Left lung (tissue), 10 donors: ENCODE results near the gene CDK5RAP2. TPM values are rescaled to one million over a fixed set of nuclear protein-coding genes. Genes with fewer than 3 reads are reported as not detected.

ENCODE experiments used
- ATAC-seq: fragments of 200-7000 bp; cut with Tn5 transposase; one replicate; pipeline ENCODE4 v1.9.1; 2020; ENCODE audit warnings: moderate library complexity
- DNase-seq, 4 donors: peaks; one replicate each; pipeline ENCODE4 v3.0.0-alpha.2; 2013 to 2020
- H3K27ac ChIP-seq, 2 donors: fragments of 200-600 bp; sonication (generic) in 1 of 2; one replicate each; pipeline versions ENCODE4 v1.5.0 to v1.8.0; 2020 to 2021
- H3K27me3 ChIP-seq, 2 donors: fragments of 200-600 bp; sonication (generic) in 1 of 2; one replicate each; pipeline versions ENCODE4 v1.5.0 to v1.8.0; 2020 to 2021
- H3K36me3 ChIP-seq, 2 donors: fragments of 200-600 bp; sonication (generic) in 1 of 2; one replicate each; pipeline versions ENCODE4 v1.5.0 to v1.8.0; 2020 to 2021
- H3K4me1 ChIP-seq, 2 donors: fragments of 200-600 bp; one replicate each; pipeline ENCODE4 v1.8.0; 2021
- H3K4me3 ChIP-seq, 2 donors: fragments of 200-600 bp; sonication (generic) in 1 of 2; one replicate each; pipeline versions ENCODE4 v1.5.0 to v1.8.0; 2020 to 2021; ENCODE audit warnings: mild to moderate bottlenecking in 1 of 2
- H3K9me3 ChIP-seq, 2 donors: fragments of 200-600 bp; sonication (generic) in 1 of 2; one replicate each; pipeline versions ENCODE4 v1.5.0 to v1.8.0; 2020 to 2021
- intact Hi-C, 2 donors: fragments of 100-400 bp; cut with DNase I; formaldehyde crosslinking; loops; one replicate each; pipeline versions ENCODE4 v1.11.2 to v1.14.2; 2022
- polyA plus RNA-seq, 6 donors: library from polyadenylated mRNA; unstranded; fragments of 120-200 nt; gene quantifications; one replicate each; pipeline ENCODE4 v1.2.1, GENCODE V29; 2013; ENCODE audit not compliant: insufficient read length in 6 of 6
- total RNA-seq, 2 donors: library from RNA; stranded (reverse); fragmentation: NEBNext Ultra II Directional; extraction: Animal tissue kit (Norgen Biotek cat#: 25700); gene quantifications; one replicate each; pipeline ENCODE4 v1.2.1, GENCODE V29; 2021
- TF ChIP-seq, protein P1 (sequence below), 2 donors: fragments of 200-600 bp; sonication (generic) in 1 of 2; IDR thresholded peaks; one replicate each; pipeline versions ENCODE4 v1.5.0 to v1.8.0; 2021; ENCODE audit warnings: antibody characterized with exemption in 2 of 2
- donor health status: DM: no; HTN: yes; CAD: no.
- donor health status: DM: no; HTN: no; CAD: no.

CDK5RAP2 gene
- total and polyA plus RNA-seq, 8 donors: 40.5 to 75.7 (median 62.6) TPM

DNA sequence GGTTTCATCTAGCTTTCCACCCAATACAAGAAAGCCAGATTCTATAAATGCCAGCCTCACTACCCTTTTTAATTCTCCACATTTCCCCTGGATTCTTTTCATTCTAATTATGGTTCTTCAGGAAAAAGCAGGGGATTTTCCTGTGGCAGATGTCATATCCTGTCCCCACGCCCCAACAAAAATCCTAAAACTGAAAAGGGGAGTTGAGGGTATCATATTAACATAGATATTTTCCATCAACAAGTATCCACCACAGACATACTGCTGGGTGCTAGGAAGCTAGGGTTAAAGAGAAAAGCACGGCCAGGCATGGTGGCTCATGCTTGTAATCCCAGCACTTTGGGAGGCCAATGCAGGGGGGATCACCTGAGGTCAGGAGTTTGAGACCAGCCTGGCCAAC lies 38.0 kb downstream of the CDK5RAP2 start:
- Histone ChIP-seq H3K27ac (no peak overlapping the region), H3K27me3 (no peaks in the 10 kb centered on the region), H3K4me1 (no peaks in the 10 kb centered on the region), H3K36me3 (peaks cover 0 to 92% of the 10 kb centered on the region in 2 donors), H3K9me3 (no peaks in the 10 kb centered on the region), H3K4me3 (no peak overlapping the region)
- ATAC-seq: no peak
- no peak for DNase-seq
- TF ChIP-seq, protein P1, sequence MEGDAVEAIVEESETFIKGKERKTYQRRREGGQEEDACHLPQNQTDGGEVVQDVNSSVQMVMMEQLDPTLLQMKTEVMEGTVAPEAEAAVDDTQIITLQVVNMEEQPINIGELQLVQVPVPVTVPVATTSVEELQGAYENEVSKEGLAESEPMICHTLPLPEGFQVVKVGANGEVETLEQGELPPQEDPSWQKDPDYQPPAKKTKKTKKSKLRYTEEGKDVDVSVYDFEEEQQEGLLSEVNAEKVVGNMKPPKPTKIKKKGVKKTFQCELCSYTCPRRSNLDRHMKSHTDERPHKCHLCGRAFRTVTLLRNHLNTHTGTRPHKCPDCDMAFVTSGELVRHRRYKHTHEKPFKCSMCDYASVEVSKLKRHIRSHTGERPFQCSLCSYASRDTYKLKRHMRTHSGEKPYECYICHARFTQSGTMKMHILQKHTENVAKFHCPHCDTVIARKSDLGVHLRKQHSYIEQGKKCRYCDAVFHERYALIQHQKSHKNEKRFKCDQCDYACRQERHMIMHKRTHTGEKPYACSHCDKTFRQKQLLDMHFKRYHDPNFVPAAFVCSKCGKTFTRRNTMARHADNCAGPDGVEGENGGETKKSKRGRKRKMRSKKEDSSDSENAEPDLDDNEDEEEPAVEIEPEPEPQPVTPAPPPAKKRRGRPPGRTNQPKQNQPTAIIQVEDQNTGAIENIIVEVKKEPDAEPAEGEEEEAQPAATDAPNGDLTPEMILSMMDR (IDR thresholded peaks at IDR 0.05): no peak
- intact Hi-C loops: no loop called here

DNA sequence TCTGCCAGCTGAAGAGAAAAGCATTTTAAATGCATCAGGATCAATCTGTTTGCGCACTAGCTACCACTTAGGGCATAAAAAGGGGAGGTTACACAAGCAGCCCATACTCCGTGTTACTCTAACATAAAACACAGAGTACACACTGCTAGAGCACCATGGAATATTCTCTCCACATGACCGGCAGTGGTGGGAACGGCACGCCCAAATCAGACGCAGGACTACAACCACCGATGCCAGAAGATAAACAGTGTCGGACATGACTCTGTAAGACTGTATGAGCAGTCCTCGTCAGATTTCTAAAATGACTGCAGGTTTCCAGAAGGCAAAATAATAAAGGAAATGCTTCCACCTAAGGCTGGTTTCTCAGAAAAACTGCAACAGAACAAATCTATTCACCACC lies 40.0 kb downstream of the CDK5RAP2 start:
- H3K27ac ChIP-seq: no peak overlapping the region
- no peaks in the 10 kb centered on the region for H3K9me3 ChIP-seq
- DNase-seq (no peak), ATAC-seq (no peak)
- peaks cover 0 to 91% of the 10 kb centered on the region in 2 donors for H3K36me3 ChIP-seq
- no peaks in the 10 kb centered on the region for H3K27me3 ChIP-seq
- intact Hi-C loops: no loop called here
- TF ChIP-seq, protein P1 (IDR thresholded peaks at IDR 0.05): no peak
- H3K4me1 ChIP-seq: no peaks in the 10 kb centered on the region
- H3K4me3 ChIP-seq: no peak overlapping the region

DNA sequence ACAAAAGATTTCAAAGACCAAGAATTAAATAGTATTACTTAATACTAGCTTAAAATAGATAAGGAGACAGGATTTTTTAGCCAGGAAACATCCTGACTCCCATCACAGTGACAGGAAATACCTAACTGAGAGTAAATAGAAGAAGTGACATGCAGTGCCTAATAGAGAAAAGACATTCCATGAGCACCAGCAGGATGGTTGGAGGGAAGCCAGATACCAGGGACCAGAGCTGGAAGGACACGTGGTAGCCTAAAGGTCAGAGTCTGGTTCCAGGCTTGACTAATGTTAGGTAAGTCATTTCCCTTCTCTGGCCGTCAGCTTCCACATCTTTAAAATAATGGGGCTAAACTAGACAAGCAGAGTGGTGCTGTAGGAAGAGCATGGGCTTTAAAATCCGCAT lies 41.6 kb downstream of the CDK5RAP2 start:
- no peak overlapping the region for H3K4me3 ChIP-seq
- no peaks in the 10 kb centered on the region for H3K27me3 ChIP-seq
- TF ChIP-seq, protein P1 (IDR thresholded peaks at IDR 0.05): no peak
- peaks cover 0 to 89% of the 10 kb centered on the region in 2 donors for H3K36me3 ChIP-seq
- intact Hi-C loops: no loop called here
- no peaks in the 10 kb centered on the region for H3K4me1 ChIP-seq
- DNase-seq: no peak
- ATAC-seq: no peak
- H3K9me3 ChIP-seq: no peaks in the 10 kb centered on the region
- H3K27ac ChIP-seq: no peak overlapping the region

DNA sequence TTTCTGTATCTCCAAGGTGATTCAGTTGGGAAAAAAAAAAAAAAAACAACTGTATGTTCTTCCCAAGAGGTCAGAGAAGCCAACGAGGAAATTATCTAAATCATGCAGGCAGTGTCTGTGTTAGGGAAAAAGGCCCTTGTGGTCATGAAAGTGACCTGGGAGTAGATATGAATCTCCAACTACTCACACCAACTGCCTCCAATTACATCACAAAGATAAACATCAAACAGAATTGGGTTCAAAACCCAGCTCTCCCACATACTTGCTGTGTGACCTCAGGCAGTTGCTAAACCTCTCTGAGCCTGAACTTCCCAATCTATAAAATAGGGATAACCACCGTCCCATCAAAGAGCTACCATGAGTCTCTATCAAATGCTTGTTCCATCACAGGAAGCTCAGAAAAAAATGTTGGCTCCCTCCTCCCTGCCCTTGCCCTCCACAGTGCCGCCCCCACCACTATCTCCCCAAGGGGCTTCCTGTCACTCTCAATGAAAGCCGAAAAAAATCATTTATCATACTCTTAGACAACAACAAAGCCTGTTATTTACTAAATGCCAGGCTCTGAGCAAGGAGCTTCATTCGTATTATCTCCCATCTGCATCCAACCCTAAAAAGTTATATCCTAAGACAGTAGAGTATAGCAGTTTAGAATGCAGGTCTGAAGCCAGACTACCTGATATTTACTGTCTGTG lies 42.9 kb downstream of the CDK5RAP2 start:
- no peaks in the 10 kb centered on the region for H3K27me3 ChIP-seq
- DNase-seq: no peak
- peaks cover 0 to 89% of the 10 kb centered on the region in 2 donors for H3K36me3 ChIP-seq
- TF ChIP-seq, protein P1 (IDR thresholded peaks at IDR 0.05): no peak
- H3K4me3 ChIP-seq: no peak overlapping the region
- ATAC-seq: no peak
- intact Hi-C loops: no loop called here
- peaks cover 0 to 9% of the 10 kb centered on the region in 2 donors for H3K4me1 ChIP-seq
- H3K9me3 ChIP-seq: no peaks in the 10 kb centered on the region
- no peak overlapping the region for H3K27ac ChIP-seq

DNA sequence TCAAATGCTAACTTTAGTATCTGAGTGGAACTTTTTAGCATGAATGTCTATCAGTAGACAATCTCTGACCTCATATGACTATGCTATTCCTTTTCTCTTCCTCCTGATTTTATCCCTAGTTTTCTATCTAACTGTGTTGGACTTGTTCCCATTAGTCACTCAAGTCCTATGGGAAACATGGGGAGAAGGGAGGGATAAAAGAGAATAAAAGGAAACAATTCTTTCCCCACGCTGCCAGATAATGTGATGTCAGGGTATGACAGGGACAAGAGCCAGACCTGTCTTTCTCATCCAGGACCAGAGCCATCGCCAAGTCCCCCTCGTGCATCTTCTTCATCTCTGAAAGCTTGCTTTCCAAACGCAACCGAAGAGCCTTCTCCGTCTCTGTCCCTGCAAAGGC lies 43.9 kb downstream of the CDK5RAP2 start:
- intact Hi-C loops: no loop called here
- TF ChIP-seq, protein P1 (IDR thresholded peaks at IDR 0.05): no peak
- Histone ChIP-seq H3K27me3 (no peaks in the 10 kb centered on the region), H3K4me1 (peaks cover 5 to 14% of the 10 kb centered on the region in 2 donors), H3K4me3 (no peak overlapping the region), H3K36me3 (peaks cover 0 to 88% of the 10 kb centered on the region in 2 donors), H3K9me3 (no peaks in the 10 kb centered on the region), H3K27ac (no peak overlapping the region)
- ATAC-seq: no peak
- no peak for DNase-seq
